GM19467 (cell line): ENCODE data around the gene GLRX.

Experiments
- ATAC-seq: cut with Tn5 transposase; IDR thresholded peaks from one replicate; pipeline ENCODE4 v1.9.1; 2021; ENCODE audit warnings: mild to moderate bottlenecking, moderate library complexity; ENCODE audit not compliant: unreplicated experiment

Gene GLRX, protein sequence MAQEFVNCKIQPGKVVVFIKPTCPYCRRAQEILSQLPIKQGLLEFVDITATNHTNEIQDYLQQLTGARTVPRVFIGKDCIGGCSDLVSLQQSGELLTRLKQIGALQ

GRCh38 chr5:95822542-95823181 lies at the start of gene GLRX:
Gene GLRX, minus strand, starts transcription at chr5:95822726. Its CDS starts 64 bp downstream, at chr5:95822662.
- ATAC-seq: peak; percentile 45

DNA sequence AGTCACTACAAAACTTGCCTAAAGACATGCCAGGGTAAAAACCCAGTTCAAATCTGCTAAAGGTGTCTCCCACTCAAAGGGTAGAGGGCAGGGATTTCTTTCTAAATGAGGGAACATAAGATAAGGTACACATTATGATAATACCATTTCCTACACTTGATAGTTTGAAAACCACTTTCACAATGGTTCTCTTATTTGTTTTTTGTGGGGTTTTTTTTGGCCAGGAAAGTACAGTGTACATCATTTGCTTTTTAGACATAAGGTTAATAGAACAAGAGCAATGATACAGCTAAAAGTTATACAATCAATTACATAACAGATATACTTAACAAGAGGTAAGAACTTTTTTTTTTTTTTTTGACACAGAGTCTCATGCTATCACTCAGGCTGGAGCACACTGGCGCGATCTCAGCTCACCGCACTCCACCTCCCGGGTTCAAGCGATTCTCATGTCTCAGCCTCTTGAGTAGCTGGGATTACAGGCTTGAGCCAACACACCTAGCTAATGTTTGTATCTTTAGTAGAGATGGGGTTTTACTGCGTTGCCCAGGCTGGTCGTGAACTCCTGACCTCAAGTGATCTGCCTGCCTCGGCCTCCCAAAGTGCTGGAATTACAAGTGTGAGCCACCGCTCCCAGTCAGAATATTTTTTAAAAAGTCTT lies 48.8 kb upstream of the GLRX start:
- ATAC-seq: no peak

DNA sequence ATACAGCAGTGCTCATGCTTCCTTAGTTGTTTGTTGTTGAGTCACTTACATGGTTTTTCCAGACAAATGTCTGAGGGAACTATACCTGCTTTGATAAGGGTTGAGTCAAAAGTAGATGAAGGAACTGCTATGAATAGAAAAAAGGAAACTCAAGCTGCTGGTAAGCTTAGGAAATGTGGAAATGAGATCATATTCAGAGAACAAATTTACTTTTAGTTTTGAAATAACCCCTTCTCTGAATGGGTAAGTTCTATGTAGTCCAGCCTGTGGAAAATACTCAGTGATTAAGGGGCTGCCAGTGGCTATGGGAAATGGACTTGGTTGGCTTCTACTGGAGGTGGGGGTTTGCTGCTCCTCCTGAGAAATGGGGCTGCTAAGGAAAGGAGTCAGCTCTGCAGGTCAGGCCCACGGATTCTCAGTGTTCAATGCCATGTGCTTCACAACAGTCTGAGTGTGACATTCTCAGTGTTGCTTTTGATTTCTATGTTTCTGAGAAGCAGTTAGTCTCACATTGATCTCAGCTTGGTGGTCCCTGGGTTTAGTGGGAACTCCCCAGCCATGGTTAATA lies 47.7 kb upstream of the GLRX start:
- ATAC-seq: peak; percentile 64

- ATAC-seq: peak; percentile 34
Observed at GRCh38 chr5:95869173-95869855, 46.8 kb upstream of the GLRX start.

GRCh38 chr5:95868136-95868535 lies 45.6 kb upstream of the GLRX start:
- ATAC-seq: no peak

DNA sequence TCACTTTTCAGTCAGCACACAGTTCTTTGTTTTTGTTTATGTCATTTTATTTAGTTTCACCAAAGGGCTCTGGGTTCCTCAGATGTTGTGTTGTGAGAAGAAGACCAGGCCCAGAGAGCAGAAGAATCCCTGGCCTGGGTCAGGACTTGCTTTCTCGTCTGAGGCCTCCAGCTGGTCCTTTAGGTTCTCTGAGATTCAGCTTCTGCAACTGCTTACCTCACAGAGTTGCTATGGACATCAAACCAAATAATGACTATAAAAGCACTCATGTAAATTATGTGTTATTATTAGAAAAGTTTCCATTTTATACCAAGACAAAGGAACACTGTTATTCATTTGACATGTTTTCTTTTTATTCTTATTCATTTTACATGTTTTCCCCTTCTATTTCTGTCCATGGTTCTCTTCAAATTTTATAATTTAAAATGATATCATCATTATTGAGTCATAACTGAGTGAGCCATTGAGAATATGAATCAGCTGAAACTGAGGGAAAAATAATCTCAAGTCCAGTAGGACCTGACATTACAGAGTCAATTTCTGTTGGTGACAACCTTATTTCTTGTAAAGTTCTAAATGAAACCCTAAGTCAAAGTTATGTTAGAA lies 44.0 kb upstream of the GLRX start:
- no peak for ATAC-seq

DNA sequence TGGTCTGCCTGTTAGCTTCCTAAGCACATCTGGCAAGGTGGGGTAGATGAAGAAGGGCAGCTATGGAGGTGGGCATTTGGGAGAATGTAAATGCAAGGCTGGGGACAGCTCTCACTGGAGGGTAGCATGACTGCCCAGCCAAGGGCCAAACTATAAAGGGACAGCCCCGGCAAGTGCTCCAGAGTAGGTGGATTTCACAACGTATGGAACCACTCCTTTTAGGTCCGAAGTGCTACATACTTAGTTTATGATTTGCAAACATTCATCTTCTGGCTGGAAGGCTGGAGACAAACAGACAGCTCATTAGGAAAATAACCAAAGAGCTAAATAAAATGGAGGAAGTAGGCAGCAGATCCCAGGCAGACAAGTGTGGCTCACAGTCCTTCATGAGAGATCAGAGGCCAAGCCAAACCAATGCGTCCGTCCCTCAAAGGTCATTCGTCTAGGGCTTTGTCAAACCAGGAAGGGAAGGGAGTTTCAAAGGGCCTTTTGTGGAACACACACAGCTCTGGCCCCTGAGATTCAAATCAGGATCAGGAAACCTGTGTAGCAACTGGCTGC lies 42.5 kb upstream of the GLRX start:
- no peak for ATAC-seq

DNA sequence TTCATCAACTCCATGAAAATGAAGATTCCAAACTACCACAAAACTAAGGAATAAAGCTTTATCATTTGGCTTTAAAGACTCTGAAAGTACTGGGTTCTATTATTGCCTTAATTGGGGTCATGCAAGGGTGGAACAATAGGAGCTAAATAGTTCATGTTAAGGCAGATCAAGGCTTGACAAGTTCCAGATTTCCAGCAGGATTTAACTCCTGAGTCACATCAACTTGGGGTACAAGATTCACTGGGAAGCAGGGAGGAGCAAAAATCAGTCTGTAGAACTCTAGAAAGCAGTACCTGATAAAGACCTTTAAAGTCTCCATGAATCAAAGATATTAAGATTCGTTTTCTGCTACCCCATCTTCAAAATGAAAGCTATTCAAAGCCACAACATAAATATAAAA lies 41.9 kb upstream of the GLRX start:
- ATAC-seq: no peak

DNA sequence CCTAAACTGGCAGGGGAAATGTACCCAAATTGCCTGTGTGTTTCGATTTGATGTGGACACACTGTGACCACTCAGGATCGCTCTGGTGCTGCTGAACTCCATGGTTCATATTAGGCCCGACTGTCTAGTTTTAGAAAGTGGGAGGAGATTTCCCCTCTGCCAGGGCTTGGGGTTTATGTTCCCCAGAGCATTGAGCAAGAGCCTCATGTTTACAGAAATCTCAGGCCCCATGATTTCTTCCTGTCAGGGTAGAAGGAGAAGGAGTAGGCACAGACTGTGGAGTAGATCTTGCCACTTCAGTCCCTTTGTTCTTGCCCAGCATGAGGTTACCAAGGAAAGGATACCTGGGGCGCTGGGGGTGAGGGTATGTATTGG lies 40.8 kb upstream of the GLRX start:
- ATAC-seq: no peak

DNA sequence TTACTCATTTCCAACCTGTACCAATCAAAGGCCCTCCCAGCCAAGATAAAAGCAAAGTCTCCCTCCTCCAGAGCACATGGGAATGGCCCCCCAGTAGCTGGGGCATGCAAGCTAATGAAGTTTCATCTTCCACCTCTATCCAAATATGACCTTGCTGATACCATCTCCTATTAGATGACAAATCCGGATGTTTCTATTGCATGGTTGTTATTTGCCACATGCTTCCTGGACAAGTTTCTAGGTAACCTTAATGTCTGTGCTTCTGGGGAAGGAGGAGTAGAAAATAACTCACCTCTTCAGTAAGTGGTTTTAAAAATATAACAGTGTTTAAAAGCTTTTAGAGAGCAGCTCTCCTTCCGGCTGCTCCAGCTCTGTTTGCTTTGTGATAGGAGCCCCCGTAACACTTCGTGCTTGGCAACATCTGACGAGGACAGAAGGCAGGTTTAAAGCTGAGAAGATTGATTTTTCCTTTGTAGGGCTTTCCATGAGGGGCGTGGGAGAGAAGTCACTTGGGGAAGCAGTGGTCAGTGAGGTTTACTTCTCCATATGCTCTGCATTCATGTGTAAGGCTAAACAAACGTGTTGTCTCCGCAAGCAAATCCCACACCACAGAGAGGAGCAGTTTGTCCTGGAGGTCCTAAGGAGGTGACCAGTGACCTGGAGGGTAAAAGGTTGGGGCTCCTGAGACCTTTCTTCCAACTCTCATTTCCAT lies 40.3 kb upstream of the GLRX start:
- no peak for ATAC-seq

- no peak for ATAC-seq
Observed at GRCh38 chr5:95861864-95862561, 39.5 kb upstream of the GLRX start.

DNA sequence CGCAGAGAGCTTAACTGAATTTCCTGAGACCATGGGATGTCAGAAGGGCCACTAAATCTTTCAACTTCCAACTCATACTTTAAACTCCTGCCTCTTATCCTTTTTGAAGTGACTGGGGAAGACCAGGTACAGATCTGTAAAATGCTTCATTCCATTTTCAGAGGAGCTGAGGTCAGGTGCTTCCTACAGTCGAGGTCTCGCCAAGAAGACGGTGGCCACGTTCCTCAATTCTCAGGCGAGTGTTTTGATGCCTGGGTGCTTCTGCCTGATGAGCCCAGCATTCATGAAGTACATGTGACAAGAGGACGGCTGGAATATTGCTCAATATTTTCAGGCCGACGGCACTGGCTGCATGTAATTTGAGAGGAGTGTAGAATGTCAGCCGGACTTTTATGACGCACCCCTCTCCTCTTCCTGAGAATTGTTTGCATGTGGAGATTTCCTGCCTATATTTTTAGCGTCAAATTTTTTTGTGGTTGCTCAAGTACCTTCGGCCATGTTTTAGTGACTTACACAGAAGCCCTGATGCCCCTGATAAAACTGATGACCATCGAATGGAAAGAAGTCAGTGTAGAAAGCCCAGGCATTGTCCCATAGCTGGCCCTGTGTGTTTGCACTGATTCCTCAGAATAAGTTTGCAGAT lies 38.8 kb upstream of the GLRX start:
- ATAC-seq: no peak

DNA sequence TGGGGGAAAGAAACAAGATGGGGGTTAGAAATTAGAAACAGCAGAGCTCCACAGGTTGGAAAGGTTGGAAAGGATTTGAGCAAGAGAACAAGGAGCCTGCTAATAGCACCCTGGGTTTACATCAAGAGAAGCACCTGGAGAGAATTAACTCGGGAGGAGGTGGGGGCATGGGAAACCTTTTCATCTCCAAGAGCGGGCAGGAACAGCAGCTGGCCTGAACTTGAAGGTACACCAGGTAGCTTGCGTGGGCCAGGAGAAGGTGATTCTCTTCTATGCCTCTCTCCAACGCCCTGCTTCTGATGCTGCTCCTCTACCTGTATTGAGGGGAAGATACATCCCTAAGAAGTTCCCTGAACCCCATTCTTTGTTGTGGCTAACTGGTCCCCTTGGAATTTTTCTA lies 37.1 kb upstream of the GLRX start:
- ATAC-seq: no peak

DNA sequence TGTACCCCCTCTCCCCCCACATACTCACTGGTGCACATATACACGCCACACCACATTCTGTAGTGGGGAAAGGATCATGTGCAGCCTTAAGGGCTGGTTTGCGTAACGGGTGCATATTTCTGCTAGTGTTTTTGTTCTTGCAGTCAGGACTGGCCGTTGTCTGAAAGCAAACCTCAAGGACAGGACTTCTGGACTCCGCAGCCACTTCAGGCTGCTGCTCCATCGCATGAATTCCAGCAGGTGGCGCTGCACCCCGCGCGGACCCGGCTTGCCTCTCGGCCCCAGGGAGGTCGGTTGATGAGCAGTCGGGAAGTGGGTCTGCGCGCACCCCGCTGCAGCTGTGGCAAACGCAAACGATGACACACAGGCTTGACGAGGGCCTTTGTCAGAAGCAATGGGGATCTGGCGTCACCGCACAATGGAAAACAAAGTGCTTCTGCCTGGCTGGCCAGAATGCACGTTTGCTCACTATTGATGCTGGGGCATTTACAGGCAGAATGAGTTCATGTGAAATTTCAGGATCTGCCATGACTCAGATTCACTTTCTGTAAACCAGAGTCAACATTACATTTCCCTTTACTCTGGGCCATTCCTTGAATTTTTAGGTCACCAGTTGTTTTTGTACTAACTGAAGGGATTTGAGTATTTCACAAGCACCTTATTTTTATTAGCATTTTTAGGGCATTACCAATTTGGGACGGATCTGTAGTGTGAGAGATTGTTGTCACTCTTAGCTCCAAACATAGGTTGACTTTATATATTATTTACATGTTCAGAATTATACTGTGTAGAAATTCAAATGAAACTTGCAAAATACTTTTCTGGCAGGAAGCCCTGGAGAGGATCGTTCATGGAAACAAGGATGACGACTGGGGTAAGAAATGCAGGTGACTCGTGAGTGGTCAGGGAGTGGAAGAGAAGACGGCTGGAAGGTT lies 36.4 kb upstream of the GLRX start:
- ATAC-seq: peak; percentile 94

GRCh38 chr5:95858023-95858461 lies 35.5 kb upstream of the GLRX start:
- no peak for ATAC-seq

DNA sequence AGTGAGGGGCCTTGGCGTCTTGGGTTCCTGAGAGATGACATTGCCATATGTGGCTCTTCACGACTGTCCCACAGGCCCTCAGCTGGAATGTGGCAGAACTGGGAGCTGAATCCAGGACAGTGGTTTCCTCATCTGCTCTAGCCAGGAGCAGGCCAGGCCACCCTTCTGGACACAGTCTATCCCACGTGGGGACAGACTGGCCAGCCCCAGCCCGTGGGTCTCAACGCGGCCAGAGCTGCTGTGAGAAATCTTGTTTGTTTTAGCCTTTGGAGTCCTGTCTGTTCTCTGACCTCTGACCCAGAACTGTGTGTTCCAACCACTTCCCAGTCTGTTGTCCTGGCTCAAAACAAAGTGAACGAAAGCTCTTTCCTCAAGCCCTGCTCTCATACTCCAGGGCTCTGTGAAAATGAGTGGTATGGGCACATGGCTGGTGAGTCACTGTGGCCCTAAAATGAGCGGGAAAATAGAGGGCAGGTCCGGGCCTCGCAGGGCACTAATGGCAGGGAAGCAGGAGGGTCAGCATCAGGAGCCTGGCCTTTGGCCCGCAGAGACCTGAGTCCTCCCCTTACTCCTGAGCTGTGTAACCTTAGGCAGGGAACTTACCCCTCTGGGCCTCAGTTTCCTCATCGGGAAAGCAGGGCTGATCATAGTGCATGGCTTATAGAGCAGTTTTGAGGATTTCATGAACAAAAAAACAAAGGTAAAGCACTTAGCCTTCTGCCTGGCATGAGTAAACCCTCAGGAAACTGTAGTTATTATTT lies 34.8 kb upstream of the GLRX start:
- no peak for ATAC-seq

GRCh38 chr5:95856501-95856981 lies 34.0 kb upstream of the GLRX start:
- no peak for ATAC-seq
